C4-2B (cell line): ENCODE results near the gene AGAP1.

Source experiments
- H3K27ac ChIP-seq: fragments of 450-650 bp; 2 replicates; pipeline ENCODE4 v1.5.1; 2017
- CTCF ChIP-seq: fragments of 450-650 bp; conservative IDR thresholded peaks from 2 replicates; pipeline ENCODE4 v1.5.1; 2017; ENCODE audit warnings: mild to moderate bottlenecking
- ZFX ChIP-seq: fragments of 450-650 bp; IDR thresholded peaks from 2 replicates; pipeline ENCODE4 v1.6.1; 2017

AGAP1 gene

GRCh38 chr2:236041616-236042015 lies 547.8 kb downstream of the AGAP1 start:
- TF ChIP-seq ZFX (no peak), CTCF (no peak)
- no peak overlapping the region for H3K27ac ChIP-seq

GRCh38 chr2:236042087-236042486 lies 548.2 kb downstream of the AGAP1 start:
- no peak for TF ChIP-seq ZFX
- TF ChIP-seq CTCF, result no peak
- no peak overlapping the region for H3K27ac ChIP-seq

- H3K27ac ChIP-seq, result no peak overlapping the region
- TF ChIP-seq CTCF (no peak), ZFX (no peak)
Measured at GRCh38 chr2:236044191-236044590, 550.3 kb downstream of the AGAP1 start.

- no peak overlapping the region for H3K27ac ChIP-seq
- no peak for TF ChIP-seq CTCF
- no peak for TF ChIP-seq ZFX
Measured at GRCh38 chr2:236045251-236046235, 551.7 kb downstream of the AGAP1 start.

- TF ChIP-seq ZFX (no peak), CTCF (no peak)
- no peak overlapping the region for H3K27ac ChIP-seq
Measured at GRCh38 chr2:236046715-236047114, 552.9 kb downstream of the AGAP1 start.

GRCh38 chr2:236047176-236047575 lies 553.3 kb downstream of the AGAP1 start:
- peak overlapping the region; percentile 12 for H3K27ac ChIP-seq
- TF ChIP-seq CTCF (no peak), ZFX (no peak)

- peak overlapping the region; percentile 12 for H3K27ac ChIP-seq
- TF ChIP-seq CTCF (no peak), ZFX (no peak)
Measured at GRCh38 chr2:236047886-236048540, 554.2 kb downstream of the AGAP1 start.
